NCI-H748 (cell line): ENCODE measurements around the gene HINFP.
"Not testable (repeated sequence)": the region's sequence is repeated elsewhere in the genome, so short reads cannot be mapped to it uniquely, and the experiment has no call there.

Experiments
- DNase-seq: peaks from one replicate; lab custom pipeline; 2025; ENCODE audit not compliant: unreplicated experiment; lab: John Stamatoyannopoulos, UW

Gene HINFP

DNA sequence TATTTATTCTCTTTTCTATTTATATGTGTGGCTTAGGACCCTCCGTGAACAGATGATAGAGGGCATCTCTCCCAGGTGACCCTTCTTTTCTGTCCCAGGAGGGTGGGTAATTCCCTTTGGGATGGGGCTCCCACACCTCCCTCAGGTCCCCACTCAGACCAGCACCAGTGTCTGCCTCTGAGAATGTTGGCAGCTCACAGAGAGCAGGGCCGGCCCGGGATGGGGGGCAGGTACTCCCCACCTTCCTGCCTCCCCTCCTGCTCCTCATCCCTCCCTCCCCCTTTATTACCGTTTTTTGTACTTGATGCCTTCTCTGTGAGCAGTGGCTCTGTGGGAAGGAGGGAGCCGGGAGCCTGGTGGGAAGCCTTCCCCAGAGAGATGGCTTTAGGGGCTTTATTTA lies 4.8 kb upstream of the HINFP start:
- DNase-seq, result no peak

DNA sequence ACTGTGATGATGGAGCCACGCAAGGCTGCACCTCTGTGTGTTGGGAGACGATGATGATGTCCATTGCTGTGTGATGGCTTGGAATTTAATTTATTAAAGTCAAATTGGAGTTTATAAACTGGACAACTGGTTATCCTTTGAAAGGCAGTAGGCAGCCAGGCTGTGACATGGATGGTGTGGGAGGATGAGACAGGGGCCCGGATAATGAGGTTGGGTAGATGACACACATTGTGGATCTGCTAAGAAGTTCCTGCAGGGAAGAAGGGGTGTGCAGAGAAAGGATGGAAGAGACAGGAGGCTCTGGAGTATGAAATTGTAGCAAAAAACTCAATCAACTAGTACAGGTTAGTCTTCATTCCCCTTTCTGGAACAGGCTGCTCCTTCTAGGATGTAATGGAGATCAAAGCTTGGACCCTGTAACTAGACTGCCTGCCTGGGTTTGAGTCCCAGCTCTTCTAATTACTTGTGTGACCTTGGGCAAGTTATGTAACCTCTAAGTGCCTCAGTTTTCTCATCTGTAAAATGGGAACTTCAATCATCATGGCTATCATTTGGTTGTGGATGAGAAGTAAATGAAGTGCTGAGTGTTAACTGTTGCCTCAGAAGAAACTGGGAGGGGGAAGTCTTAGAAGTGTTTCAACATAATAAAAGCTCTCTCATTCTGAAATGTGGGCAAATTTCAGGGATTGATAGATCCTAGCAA lies 4.2 kb upstream of the HINFP start:
- DNase-seq, result no peak

DNA sequence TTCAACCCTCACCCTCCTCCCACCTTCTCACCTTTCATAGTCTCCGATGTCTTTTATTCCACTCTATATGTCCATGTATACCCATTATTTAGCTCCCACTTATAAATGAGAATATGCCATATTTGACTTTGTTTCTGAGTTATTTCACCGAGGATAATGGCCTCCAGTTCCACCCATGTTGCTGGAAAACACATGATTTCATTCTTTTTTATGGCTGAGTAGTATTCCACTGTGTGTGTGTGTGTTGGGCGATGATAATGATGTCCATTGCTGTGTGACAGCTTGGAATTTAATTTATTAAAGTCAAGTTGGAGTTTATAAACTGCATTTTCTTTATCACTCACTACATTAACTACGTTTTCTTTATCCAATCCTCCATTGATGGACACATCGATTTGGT lies 3.2 kb upstream of the HINFP start:
- no peak for DNase-seq

DNA sequence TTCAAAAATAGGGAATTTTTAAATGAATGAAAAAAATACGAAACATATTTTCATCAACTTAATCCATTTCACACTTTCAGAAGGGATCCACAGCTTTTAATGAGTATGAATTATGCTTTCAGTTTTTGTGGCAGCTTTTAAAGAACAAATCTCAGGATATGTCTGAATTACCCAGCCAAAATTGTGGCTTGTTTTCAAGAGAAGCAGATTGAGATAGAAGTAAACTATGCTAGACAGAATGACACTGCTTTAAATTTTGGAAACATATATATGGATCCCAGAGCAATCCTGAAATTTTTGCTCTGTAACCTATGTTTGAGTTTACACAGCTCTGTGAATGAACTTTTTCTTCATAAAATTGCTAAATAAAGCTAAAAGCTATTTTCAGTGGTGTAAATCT lies 2.4 kb upstream of the HINFP start:
- no peak for DNase-seq

DNA sequence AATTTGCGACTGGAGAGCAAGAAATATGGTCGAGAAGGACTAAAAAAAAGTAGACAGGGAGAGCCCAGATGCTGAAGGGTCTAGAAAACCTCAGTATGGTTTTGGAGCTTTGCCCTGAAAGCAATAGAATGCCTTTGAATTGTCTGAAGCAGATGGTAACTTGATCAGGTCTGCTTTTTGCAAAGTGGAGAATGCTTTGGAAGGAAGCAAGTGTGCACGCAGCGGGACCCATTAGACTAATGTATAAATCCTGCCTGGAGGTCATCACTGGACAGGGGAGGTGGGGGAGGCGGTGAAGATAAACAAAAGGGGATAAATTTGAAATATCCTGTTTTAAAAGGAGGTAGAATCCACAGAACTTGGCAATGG lies 757 bp upstream of the HINFP start:
- peak; percentile 55 for DNase-seq

DNA sequence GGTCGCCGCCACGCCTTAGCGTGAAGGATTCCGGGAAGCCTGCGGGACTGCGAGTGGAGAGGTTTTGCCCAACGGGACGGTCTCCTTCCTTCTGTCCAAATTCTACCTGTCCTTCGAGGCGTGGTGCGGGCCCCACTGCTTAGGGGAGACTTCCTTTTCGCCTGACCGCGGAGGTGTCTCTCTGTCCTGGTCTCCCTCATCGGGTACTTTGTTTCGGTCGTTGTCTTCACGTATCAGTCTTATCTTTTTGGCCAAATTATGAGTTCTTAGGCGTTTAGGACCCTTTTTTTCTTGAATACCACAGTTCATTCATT lies 388 bp downstream of the HINFP start:
- no peak for DNase-seq

DNA sequence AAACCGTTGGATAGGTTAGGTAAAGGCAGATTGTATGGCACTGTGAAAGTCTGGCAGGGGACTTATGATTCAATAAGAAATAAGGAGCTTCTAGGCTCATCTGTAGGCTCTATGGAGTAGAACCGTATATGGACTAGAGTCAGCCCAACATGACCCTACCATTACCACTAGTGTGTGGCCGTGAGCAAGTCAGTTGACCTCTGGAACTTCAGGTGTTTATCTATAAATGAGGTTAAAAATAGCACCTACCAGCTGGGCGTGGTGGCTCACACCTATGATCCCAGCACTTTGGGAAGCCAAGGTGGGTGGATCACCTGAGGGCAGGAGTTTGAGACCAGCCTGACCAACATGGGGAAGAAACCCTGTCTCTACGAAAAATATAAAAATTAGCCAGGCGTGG lies 4.4 kb downstream of the HINFP start:
- DNase-seq, result no peak

DNA sequence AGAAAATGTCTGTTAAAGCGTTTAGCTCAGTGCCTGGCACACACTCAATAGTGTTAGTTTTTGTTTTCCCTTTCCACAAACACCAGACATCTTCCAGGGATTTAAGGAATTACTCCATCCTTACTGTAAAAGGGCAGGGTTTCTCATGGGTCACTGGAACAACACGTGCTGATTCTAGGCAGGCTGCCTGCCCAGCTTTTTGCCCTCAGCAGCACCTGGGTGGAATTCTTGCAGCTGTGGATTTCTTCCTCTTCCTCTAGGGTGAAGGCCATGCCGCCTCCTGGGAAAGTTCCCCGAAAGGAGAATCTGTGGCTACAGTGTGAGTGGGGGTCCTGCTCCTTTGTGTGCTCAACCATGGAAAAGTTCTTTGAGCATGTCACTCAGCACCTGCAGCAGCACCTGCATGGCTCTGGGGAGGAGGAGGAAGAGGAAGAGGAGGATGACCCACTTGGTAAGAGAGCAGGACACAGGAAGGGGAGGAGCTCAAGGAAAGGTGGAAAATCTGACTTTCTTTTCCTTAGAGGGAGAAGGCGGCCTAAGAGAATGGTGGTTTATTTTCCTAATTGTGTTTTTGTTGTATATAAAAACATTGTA lies 5.4 kb downstream of the HINFP start:
- no peak for DNase-seq

DNA sequence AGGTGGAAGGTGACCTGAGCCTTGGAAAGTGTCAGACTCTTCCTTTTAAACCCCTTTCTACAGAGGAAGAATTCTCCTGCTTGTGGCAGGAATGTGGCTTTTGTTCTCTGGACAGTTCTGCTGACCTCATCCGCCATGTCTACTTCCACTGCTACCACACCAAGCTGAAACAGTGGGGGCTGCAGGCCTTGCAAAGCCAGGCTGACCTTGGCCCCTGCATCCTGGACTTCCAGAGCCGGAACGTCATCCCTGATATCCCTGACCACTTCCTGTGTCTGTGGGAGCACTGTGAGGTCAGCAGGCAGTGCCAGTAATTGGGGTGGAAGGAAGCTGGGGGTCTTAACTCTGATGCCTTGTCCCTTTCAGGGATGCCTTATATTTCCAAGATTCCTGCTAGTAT lies 9.3 kb downstream of the HINFP start:
- no peak for DNase-seq

DNA sequence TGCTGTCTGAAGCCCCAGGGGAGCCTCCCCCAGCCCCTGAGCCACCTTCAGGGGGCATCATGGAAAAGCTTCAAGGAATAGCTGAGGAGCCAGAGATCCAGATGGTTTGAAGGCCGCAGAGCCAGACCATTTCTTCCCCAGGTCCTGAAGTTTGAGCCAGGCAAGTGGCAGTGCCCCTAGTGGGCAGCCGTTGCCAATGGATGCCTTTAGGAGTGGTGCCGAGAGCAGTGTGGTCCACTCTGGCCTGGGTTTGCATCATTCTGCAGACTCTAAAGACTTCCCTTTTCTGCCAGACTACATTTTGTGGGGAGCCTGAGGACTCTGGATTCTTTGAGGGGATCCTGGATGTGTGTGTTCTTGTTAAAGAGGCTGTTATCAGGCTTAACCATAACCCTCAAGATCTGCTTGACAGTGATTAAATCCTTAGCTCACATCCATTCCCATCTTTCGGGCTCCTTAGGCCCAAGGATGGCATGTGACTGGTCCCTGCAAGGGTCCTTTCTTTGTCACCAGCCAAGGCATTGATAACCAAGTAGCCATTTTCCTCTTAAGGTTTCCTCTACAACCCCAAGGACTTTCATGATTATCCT lies 13.1 kb downstream of the HINFP start:
- no peak for DNase-seq

DNA sequence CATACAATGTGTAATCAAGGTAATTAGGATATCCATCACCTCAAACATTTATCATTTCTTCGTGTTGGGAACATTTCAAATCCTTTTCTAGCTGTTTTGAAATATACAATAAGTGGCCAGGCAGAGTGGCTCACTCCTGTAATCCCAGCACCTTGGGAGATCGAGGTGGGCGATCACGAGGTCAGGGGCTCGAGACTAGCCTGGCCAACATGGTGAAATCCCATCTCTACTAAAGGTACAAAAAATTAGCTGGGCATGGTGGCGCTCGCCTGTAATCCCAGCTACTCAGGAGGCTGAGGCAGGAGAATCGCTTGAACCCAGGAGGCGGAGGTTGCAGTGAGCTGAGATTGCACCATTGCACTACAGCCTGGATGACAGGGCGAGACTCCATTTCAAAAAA lies 17.9 kb downstream of the HINFP start:
- not testable (repeated sequence) for DNase-seq

DNA sequence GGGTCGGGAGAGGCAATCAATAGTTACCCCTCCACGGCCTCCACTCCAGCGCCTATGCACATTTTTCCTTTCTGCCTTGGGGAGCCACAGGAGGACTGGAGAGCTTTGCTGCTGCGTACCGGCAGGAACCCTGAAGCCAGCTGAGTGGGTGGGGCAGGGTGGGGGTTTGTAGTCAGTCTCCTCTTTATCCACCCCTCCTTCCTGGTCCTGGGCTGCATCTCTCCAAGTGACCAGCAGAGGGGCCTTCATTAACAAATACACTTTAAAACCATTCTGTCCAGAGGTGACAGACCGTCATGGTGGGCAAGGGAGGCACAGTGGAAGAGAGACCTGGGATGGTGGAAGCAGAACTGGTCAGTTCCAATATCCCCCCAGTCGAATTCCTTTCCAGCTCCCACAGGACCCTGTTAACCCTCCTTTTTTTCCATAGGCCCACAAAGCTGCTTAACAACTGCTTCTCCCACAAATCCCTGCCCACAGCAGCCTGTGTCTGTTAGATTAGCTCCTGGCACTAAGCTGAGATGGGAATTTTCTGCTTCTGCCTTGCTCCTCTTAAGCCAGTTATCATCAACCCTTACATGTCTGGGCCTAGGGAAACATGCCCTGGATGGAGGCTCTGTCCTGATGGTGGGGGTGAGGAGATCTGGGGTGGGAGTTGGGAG lies 23.6 kb downstream of the HINFP start:
- DNase-seq, result peak; percentile 76

DNA sequence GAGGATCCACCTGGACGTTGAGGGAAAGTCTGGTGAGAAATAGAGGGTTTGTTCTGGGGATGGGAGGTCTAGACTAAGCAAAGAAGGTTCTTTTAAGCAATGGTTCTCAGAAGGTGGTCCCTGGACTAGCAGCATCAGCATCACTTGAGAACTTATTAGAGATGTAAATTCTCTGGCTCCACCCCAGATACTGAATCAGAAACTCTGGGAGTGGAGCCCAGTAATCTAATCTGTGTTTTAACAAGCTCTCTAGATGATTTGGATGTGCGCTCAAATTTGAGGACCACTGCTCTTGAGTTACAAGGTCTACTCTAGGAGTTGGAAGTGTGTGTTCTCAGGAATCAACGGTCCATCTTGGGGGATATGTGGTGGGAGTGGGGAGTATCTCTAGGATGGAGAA lies 24.2 kb downstream of the HINFP start:
- DNase-seq, result no peak

DNA sequence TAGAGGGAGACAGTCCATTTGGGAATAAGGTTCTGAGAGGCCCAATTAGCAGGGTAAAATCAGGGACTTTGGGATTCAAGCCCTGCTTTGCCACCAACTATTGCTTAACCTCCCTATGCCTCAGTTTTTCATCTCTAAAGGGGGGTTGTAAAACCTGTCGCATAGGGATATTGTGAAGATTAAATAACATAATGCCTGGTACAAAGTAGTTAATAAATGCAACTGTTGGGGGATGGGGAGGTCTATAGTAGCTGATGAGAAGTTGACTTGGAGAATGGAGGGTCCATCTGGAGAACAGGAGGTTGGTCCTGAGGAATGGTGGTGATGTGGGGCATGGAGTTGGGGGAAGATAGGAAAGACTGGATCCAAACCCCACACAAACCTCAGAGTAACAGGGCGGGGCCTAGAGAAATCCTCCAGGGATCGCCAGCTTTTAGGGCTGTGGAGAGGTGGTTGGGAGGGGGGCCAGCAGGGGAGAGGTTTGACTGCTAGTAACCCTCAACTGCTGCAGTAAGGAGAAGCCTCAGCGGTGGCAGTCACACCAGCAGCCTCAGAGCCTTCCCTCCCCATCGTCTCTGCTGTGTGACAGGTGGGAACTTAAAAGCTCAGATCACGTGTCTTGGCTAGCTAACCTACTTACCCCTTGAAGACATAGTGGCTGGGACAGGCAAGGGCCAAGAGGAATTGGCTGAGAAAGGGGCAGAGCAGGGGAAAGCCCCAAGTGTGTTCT lies 26.4 kb downstream of the HINFP start:
- peak; percentile 6 for DNase-seq

DNA sequence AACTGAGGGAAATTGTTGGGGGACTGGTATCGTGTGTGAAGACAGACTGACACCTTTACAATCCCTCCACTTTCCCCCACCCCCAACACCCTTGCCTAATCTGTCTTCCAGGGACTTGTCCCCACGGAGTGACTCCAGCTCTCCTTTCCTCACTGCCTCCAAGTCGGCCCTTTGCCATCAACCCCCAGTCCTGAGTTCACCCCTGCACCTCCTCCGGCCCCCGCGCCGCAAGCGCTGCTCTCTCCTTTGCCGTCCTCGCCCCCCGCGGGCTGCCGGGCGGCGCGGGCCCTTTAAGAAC lies 27.3 kb downstream of the HINFP start:
- no peak for DNase-seq

DNA sequence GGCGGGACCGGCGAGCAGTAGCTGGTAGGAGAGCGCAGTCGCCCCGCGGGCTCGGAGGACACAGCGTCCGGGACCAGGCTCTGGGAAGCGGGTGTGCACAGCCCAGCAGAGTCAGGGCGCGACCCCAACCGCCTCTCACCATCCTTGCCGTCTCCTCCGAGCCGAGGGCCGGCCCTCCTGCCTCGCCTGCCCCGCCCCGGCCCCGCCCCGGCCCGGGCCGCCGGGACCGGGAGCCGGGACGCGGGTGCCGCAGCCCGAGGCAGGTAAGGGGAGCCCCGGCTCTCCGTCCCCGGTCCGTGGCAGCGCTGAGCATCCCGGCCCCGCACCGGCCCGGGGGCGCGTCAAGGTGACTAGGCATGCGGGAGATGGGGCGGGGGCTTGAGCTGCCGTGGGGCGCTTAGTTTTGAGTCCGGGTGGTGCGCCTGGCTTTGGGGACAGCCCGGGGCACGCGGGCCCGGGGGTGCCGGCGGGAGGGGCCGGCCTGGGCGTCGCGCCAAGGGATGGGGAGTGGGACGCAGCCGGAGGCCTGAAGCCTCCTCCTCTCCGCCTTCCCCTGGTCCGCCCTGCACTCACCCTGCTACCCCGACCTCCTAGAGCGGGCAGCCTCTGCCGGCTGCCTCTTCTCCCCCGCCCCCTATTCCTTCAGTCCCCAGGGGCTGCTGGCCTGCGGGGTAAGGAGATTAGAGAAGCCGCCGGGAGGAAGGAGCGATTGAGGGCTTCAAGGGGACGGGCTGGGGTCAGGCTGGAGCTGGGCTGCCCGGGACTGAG lies 27.8 kb downstream of the HINFP start, which contains the start of gene ABCG4:
Gene ABCG4, plus strand, starts transcription at position 35 of the 768 bp plus-strand sequence. CDS start 914 bp downstream, outside the sequence.
- peak; percentile 40 for DNase-seq

DNA sequence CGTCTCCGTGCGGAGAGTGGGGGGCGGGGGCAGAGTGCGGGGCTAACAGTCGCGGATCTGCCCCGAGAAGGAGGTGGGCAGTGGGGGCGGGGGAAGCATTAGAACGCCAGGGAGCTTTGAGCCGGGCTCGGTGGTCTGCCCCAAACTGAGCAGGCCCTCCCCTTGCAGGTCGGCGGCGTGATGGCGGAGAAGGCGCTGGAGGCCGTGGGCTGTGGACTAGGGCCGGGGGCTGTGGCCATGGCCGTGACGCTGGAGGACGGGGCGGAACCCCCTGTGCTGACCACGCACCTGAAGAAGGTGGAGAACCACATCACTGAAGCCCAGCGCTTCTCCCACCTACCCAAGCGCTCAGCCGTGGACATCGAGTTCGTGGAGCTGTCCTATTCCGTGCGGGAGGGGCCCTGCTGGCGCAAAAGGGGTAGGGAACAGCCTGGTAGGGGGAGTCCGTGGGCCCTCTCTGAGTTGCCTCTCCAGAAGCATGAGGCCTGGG lies 28.5 kb downstream of the HINFP start:
- no peak for DNase-seq

DNA sequence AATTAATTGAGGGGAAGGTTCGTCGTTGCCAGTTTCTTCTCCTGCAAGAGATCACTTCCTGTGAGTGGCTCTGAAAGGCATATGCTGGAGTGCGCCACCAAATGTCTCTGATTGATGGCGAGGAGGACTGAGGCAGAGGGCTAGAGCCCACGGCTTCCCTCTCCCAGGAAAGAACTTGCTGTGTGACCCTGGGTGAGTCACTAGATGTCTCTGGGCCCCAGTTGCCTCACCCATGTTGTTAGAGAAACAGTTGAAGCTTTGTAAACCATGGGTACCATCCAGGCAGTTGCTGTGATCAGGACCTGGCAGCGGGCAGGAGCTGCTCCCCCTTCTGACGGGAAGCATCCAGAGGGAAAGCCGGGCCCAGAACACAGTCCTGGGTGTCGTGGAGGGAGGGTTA lies 30.7 kb downstream of the HINFP start:
- DNase-seq, result no peak

DNA sequence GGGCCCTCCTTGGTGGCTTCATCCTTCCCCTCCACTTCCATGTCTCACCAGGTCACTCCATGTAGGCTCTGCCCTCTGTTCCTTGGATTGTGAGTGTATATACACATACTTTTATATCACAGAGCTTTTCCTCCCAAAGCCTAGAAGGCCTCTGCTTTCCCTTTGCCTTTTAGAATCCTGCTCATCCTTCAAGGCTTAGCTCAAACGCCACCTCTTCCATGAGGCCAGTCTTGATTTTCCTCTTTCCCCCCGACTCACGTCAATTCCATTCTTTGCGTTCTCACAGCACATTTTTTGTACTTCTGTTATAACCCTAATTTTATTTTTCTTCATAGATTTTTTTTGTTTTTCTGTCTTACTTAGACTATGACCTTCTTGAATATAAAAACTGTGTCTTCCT lies 31.2 kb downstream of the HINFP start:
- no peak for DNase-seq

DNA sequence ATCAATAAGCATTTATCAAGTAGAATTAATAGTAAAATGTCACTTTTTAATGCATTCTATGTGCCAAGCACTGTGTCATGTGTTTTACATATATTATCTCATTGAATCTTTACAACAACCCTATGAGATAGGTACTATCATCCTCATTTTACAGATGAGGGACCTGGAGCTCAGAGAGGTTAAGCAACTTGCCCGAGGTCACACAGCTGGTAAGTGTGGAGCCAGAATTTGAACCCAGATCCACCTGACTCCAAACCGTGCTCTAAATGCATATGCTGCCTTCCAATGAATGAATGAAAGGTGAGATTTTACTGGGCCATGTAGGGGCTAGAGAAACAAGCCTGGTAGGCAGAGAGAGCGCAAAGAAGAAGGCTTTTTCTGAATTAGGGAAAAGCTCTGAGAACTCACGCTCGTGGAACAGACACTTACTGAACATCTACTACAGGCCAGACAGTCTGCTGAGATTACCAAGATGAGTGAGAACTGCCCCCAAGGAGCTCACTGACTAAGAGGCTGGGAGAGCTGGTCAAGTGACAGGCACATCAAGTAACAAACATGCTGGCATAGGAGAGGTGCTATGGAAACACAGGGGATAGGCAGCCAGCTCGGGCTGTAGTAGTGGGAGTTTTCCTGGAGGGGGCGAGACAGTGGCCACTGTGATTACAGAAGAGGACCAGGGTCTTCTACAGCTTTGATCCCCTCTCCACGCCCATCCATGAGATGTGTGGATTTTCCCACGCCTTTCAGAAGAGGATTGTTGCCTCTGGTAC lies 31.9 kb downstream of the HINFP start:
- no peak for DNase-seq
